ENCODE results near the gene DAGLB. TPM values are rescaled to one million over a fixed set of nuclear protein-coding genes. Genes with fewer than 3 reads are reported as not detected.

Gene DAGLB
- total RNA-seq (2012; rRNA removed) (33.5 and 35.3 TPM in 2 replicates), polyA plus RNA-seq (2012; rRNA removed) (23.4 and 24.5 TPM in 2 replicates), Bru-seq, nascent RNA (percentile 79 among the genes with signal in this experiment), BruChase-seq, experiment 1, labeled RNA remaining after a 6-hour chase (percentile 82 among the genes with signal in this experiment), BruChase-seq, experiment 2, labeled RNA remaining after a 2-hour chase (percentile 65 among the genes with signal in this experiment)
- 21.9 and 41.7 TPM in 2 replicates for polyA plus RNA-seq (2012; cell fraction: cytosol; rRNA removed)
- polyA plus RNA-seq (2012; cell fraction: nucleus; rRNA removed; ENCODE audit: low replicate concordance), result 92.9 and 94.9 TPM in 2 replicates
- long read RNA-seq, transcript DAGLB-201 (15 exons, 2,897 nt), result major isoform, 29 of 44 reads
- long read RNA-seq, partial matches to known transcripts, result 8 of 44 reads
- long read RNA-seq, other reads (novel, unspliced or antisense), result 6 of 44 reads

GRCh38 chr7:6447581-6448199 is at the start of gene DAGLB:
Gene DAGLB, minus strand, starts transcription at chr7:6447954. Its CDS starts 112 bp downstream, at chr7:6447842.
- Histone ChIP-seq H3K14ac (replicated peaks; ENCODE audit: low read depth, low read length) (peak within 1 kb of the TSS; percentile 91), H2AK9ac (replicated peaks; ENCODE audit: low read depth, low read length, poor library complexity) (peak within 1 kb of the TSS; percentile 98), H3K4me2 (ENCODE audit: low read depth, low read length) (peak within 1 kb of the TSS; percentile 95), H2BK20ac (ENCODE audit: low read depth, low read length) (no peak within 1 kb of the TSS; the same call in 1 of the 2 replicates), H3K4me3 (ENCODE audit: insufficient read depth, low read depth, low read length) (peak within 1 kb of the TSS; percentile 64), H4K8ac (ENCODE audit: low read depth in 2 of 2, low read length in 2 of 2) (peak within 1 kb of the TSS; percentile 58 to 94), H2BK120ac (ENCODE audit: low read depth, low read length) (peak within 1 kb of the TSS; percentile 44), H2BK15ac (ENCODE audit: low read depth, low read length) (peak within 1 kb of the TSS; percentile 31), H2BK5ac (ENCODE audit: low read depth, low read length, poor library complexity, severe bottlenecking) (peak within 1 kb of the TSS; percentile 78), H3K27ac (ENCODE audit: insufficient read depth, low read length) (peak within 1 kb of the TSS; percentile 81), H3K4ac (ENCODE audit: low read depth, low read length) (peak within 1 kb of the TSS; percentile 90), H3K9ac (ENCODE audit: low read depth, low read length) (peak within 1 kb of the TSS; percentile 83), H3K27me3 (ENCODE audit: control insufficient read depth, insufficient read depth, low read length) (no peaks in the 10 kb centered on the region), H3K4me1 (ENCODE audit: control insufficient read depth, insufficient read depth, low read length) (peaks cover 8% of the 10 kb centered on the region), H3K23ac (ENCODE audit: low read depth, low read length) (peak within 1 kb of the TSS; percentile 86), H3K36me3 (ENCODE audit: control insufficient read depth, insufficient read depth, low read length) (peaks cover 5% of the 10 kb centered on the region), H2AFZ (replicated peaks; ENCODE audit: low read length, poor library complexity) (peak within 1 kb of the TSS; percentile 96), H4K91ac (ENCODE audit: insufficient read depth, low read depth, low read length) (peak within 1 kb of the TSS; percentile 70), H4K20me1 (ENCODE audit: insufficient read depth, low read length) (peaks cover 22% of the 10 kb centered on the region), H3K56ac (ENCODE audit: extremely low read depth, insufficient read depth, low read length) (peak within 1 kb of the TSS; percentile 92), H3K79me1 (ENCODE audit: low read depth in 1 of 2, low read length in 2 of 2) (peaks cover 8 to 37% of the 10 kb centered on the region in 2 experiments; a peak in 3 of 4 replicates), H3K9me1 (ENCODE audit: insufficient read depth, low read length) (peaks cover 18% of the 10 kb centered on the region), H4K5ac (ENCODE audit: low read depth, low read length) (peak within 1 kb of the TSS; percentile 25), H3K18ac (ENCODE audit: low read depth, low read length) (peak within 1 kb of the TSS; percentile 39), H2AK5ac (ENCODE audit: low read depth, low read length) (peak within 1 kb of the TSS; percentile 73), H3K9me3 (ENCODE audit: control insufficient read depth, insufficient read depth, low read length) (no peaks in the 10 kb centered on the region)
- peak; percentile 79 for TF ChIP-seq POLR2A (IDR thresholded peaks at IDR 0.05; ENCODE audit: low read depth, low read length)
- no peak for TF ChIP-seq MAZ (IDR thresholded peaks at IDR 0.05; ENCODE audit: borderline replicate concordance, low read depth, low read length)
- no peak for TF ChIP-seq MAFK (IDR thresholded peaks at IDR 0.05; ENCODE audit: low read depth, low read length)
- no TSS peak for BruUV-seq (replicated peaks)
- intact Hi-C loops (cut with micrococcal nuclease), result no loop called here
- peak; percentile 67 for ATAC-seq (ENCODE audit: low read depth)
- WGBS, 2 experiments (ENCODE audit: extremely low coverage in 2 of 2, insufficient read length in 1 of 2), result 0% methylated on average over 37 of the region's 61 CpGs; no CpG with 5 or more reads in 1 of the 2 experiments
- in situ Hi-C loops (cut with MboI; ENCODE audit: low sequenced_read_pairs), result no loop called here
- POLR2A ChIA-PET (ENCODE audit: unreplicated experiment), result interaction anchor here (0.5 kb wide), 1 partner anchor 45 kb away, joined by 7 read pairs; no protein-coding TSS in a partner anchor
- peak; percentile 88 for DNase-seq
- CTCF ChIA-PET, result no interaction called here
- dilution Hi-C loops (cut with HindIII; ENCODE audit: low sequenced_read_pairs, unreplicated experiment), result no loop called here

Measured in IMR-90 (cell line).